IPS-20b (cell line): ENCODE data around the gene SSBP3.

Experiments
- H3K27ac ChIP-seq: one replicate; pipeline ENCODE4 v1.5.1; 2013; ENCODE audit warnings: low read length
- H3K27me3 ChIP-seq: 2 replicates; pipeline ENCODE4 v1.6.1; 2013; ENCODE audit warnings: mild to moderate bottlenecking, low read length, inconsistent platforms; ENCODE audit not compliant: insufficient read depth
- H3K36me3 ChIP-seq: 2 replicates; pipeline ENCODE4 v1.6.1; 2013; ENCODE audit warnings: low read depth, mild to moderate bottlenecking, inconsistent platforms, low read length, moderate library complexity; ENCODE audit not compliant: insufficient read depth
- H3K4me1 ChIP-seq: 2 replicates; pipeline ENCODE4 v1.6.1; 2013; ENCODE audit warnings: mild to moderate bottlenecking, control low read depth, inconsistent platforms, low read length, moderate library complexity; ENCODE audit not compliant: insufficient read depth
- H3K4me3 ChIP-seq: 2 replicates; pipeline ENCODE4 v1.5.1; 2013; ENCODE audit warnings: mild to moderate bottlenecking, low read length, inconsistent platforms
- H3K9ac ChIP-seq: 2 replicates; pipeline ENCODE4 v1.6.1; 2013; ENCODE audit warnings: low read depth, mild to moderate bottlenecking, inconsistent platforms, low read length, moderate library complexity
- H3K9me3 ChIP-seq: 2 replicates; pipeline ENCODE4 v1.6.1; 2013; ENCODE audit warnings: mild to moderate bottlenecking, low read depth, low read length, inconsistent platforms; ENCODE audit not compliant: insufficient read depth

Gene SSBP3

GRCh38 chr1:54224233-54224632 lies 182.0 kb downstream of the SSBP3 start:
- H3K4me3 ChIP-seq = no peak overlapping the region
- H3K4me1 ChIP-seq = 0 out of 2 replicates have a peak, but pooled peaks cover 4% of the 10 kb centered on the region
- no peaks in the 10 kb centered on the region for H3K9me3 ChIP-seq
- no peaks in the 10 kb centered on the region for H3K27me3 ChIP-seq
- H3K27ac ChIP-seq = no peak overlapping the region
- peaks cover 30% of the 10 kb centered on the region; the same call in 1 of the 2 replicates for H3K36me3 ChIP-seq
- no peak overlapping the region for H3K9ac ChIP-seq

GRCh38 chr1:54223441-54224202 lies 182.6 kb downstream of the SSBP3 start:
- H3K36me3 ChIP-seq = peaks cover 36% of the 10 kb centered on the region

GRCh38 chr1:54222711-54223110 lies 183.5 kb downstream of the SSBP3 start:
- no peak overlapping the region for H3K4me3 ChIP-seq
- no peak overlapping the region for H3K27ac ChIP-seq
- peaks cover 42% of the 10 kb centered on the region for H3K36me3 ChIP-seq
- no peaks in the 10 kb centered on the region for H3K27me3 ChIP-seq
- 0 out of 2 replicates have a peak, but pooled peaks cover 4% of the 10 kb centered on the region for H3K4me1 ChIP-seq
- no peaks in the 10 kb centered on the region for H3K9me3 ChIP-seq
- H3K9ac ChIP-seq = no peak overlapping the region

More at GRCh38 chr1:54223441-54224202, 182.6 kb downstream of the SSBP3 start:
- Histone ChIP-seq H3K9me3 (no peaks in the 10 kb centered on the region), H3K9ac (no peak overlapping the region), H3K27me3 (no peaks in the 10 kb centered on the region), H3K4me3 (no peak overlapping the region), H3K4me1 (0 out of 2 replicates have a peak, but pooled peaks cover 4% of the 10 kb centered on the region), H3K27ac (no peak overlapping the region)

- peaks cover 42% of the 10 kb centered on the region for H3K36me3 ChIP-seq
These were observed 184.2 kb downstream of the SSBP3 start for GRCh38 chr1:54221867-54222484.

GRCh38 chr1:54221113-54221834 lies 184.9 kb downstream of the SSBP3 start:
- Histone ChIP-seq H3K4me3 (no peak overlapping the region), H3K9me3 (no peaks in the 10 kb centered on the region), H3K27me3 (no peaks in the 10 kb centered on the region), H3K36me3 (peaks cover 46% of the 10 kb centered on the region), H3K4me1 (0 out of 2 replicates have a peak, but pooled peaks cover 4% of the 10 kb centered on the region), H3K9ac (no peak overlapping the region), H3K27ac (no peak overlapping the region)

More at GRCh38 chr1:54221867-54222484, 184.2 kb downstream of the SSBP3 start:
- Histone ChIP-seq H3K27me3 (no peaks in the 10 kb centered on the region), H3K4me1 (0 out of 2 replicates have a peak, but pooled peaks cover 4% of the 10 kb centered on the region), H3K27ac (no peak overlapping the region), H3K9ac (no peak overlapping the region), H3K9me3 (no peaks in the 10 kb centered on the region), H3K4me3 (no peak overlapping the region)

- Histone ChIP-seq H3K27ac (no peak overlapping the region), H3K27me3 (no peaks in the 10 kb centered on the region), H3K9me3 (no peaks in the 10 kb centered on the region), H3K36me3 (peaks cover 51% of the 10 kb centered on the region), H3K9ac (no peak overlapping the region), H3K4me3 (no peak overlapping the region), H3K4me1 (0 out of 2 replicates have a peak, but pooled peaks cover 4% of the 10 kb centered on the region)
These were observed 186.0 kb downstream of the SSBP3 start for GRCh38 chr1:54220004-54220811.

- H3K36me3 ChIP-seq = peaks cover 56% of the 10 kb centered on the region
- H3K9ac ChIP-seq = no peak overlapping the region
- no peak overlapping the region for H3K27ac ChIP-seq
- H3K27me3 ChIP-seq = no peaks in the 10 kb centered on the region
- H3K9me3 ChIP-seq = no peaks in the 10 kb centered on the region
- H3K4me1 ChIP-seq = 0 out of 2 replicates have a peak, but pooled peaks cover 4% of the 10 kb centered on the region
- no peak overlapping the region for H3K4me3 ChIP-seq
These were observed 186.5 kb downstream of the SSBP3 start for GRCh38 chr1:54219688-54220003.

GRCh38 chr1:54218883-54219687 lies 187.1 kb downstream of the SSBP3 start:
- H3K36me3 ChIP-seq = peaks cover 61% of the 10 kb centered on the region
- no peaks in the 10 kb centered on the region for H3K27me3 ChIP-seq
- H3K4me3 ChIP-seq = no peak overlapping the region
- 0 out of 2 replicates have a peak, but pooled peaks cover 4% of the 10 kb centered on the region for H3K4me1 ChIP-seq
- H3K9ac ChIP-seq = no peak overlapping the region
- H3K9me3 ChIP-seq = no peaks in the 10 kb centered on the region
- no peak overlapping the region for H3K27ac ChIP-seq

GRCh38 chr1:54215523-54215922 lies 190.7 kb downstream of the SSBP3 start:
- no peaks in the 10 kb centered on the region for H3K27me3 ChIP-seq

GRCh38 chr1:54212872-54213271 lies 193.3 kb downstream of the SSBP3 start:
- Histone ChIP-seq H3K9ac (no peak overlapping the region), H3K27ac (no peak overlapping the region), H3K27me3 (no peaks in the 10 kb centered on the region), H3K4me3 (no peak overlapping the region), H3K9me3 (no peaks in the 10 kb centered on the region), H3K4me1 (no peaks in the 10 kb centered on the region), H3K36me3 (peaks cover 95% of the 10 kb centered on the region)

More at GRCh38 chr1:54215523-54215922, 190.7 kb downstream of the SSBP3 start:
- Histone ChIP-seq H3K9ac (no peak overlapping the region), H3K9me3 (no peaks in the 10 kb centered on the region), H3K4me1 (no peaks in the 10 kb centered on the region), H3K4me3 (no peak overlapping the region), H3K36me3 (peaks cover 97% of the 10 kb centered on the region), H3K27ac (no peak overlapping the region)
